ENCODE results near the gene TRMT61A. TPM values are rescaled to one million over a fixed set of nuclear protein-coding genes. Genes with fewer than 3 reads are reported as not detected.
"Not testable (repeated sequence)": the region's sequence is repeated elsewhere in the genome, so short reads cannot be mapped to it uniquely, and the experiment has no call there.

TRMT61A gene
- total and polyA plus RNA-seq, 2 experiments from 2014 or later: 13.3 to 15.0 TPM

DNA sequence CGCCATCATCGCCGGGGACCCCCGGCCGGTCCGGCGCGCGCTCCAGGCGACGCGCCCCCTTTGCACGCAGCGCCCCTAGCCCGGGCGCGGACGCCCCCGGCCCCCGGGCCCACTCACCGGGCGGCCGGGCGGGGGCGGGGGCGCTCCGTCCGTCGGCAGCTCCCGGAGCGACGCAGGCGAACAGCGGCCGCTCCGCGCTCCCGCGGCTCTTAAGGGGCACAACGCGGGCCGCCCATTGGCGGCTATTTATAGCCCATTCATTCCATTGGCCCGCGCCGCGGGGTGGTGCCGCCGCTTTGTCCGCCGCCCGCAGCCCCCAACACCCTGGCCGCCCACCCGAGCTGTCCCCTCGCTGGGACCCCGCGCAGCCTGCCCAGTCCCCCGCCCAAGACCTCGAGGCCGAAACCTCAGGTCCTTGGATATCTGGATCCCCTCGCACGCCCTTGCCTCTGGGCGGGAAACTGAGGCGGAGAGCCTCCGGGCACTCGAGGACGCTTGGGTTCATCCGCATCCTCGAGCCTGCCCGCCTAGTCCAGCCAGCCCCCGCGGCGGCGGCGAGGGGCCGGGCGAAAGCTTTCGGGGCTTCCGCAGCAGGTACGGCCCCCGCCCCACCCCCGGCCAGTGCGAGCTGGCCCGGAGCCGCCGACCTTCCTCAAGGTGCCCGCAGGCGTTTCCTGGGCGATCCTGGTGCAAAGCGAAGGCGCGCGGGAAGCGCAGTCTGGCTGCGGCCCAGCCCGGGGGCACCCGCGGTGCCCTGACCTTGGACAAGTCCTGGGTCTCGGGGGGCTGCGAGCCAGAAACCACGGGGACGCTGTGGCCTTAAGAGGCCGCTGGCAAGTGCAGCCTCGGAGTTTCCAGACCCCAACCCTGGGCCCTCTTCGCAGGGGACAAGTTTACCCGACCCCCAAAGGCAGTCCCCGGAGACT lies 6.1 kb upstream of the TRMT61A start, which contains the start of gene CKB:
TSS of gene CKB (minus strand) at position 182 of the 926 bp plus-strand sequence. CDS start 337 bp downstream, outside the sequence.
- Histone ChIP-seq H3K9ac (peak within 1 kb of the TSS; percentile 30), H3F3A (ENCODE audit: insufficient read depth) (peaks cover 5% of the 10 kb centered on the region; the same call in 1 of the 2 replicates), H3K4me3 (peak within 1 kb of the TSS; percentile 57), H3K4me1 (ENCODE audit: insufficient read depth) (peaks cover 19% of the 10 kb centered on the region), H2AFZ (peak within 1 kb of the TSS; percentile 44; the same call in 1 of the 2 replicates), H3K4me2 (ENCODE audit: unreplicated experiment) (peak within 1 kb of the TSS; percentile 70), H3K36me3 (ENCODE audit: low read depth) (no peaks in the 10 kb centered on the region), H3K27me3 (replicated peaks; ENCODE audit: insufficient read depth) (no peaks in the 10 kb centered on the region), H3K9me2 (ENCODE audit: insufficient read depth) (no peaks in the 10 kb centered on the region), H4K20me1 (ENCODE audit: insufficient read depth) (no peaks in the 10 kb centered on the region), H3K27ac (no peak within 1 kb of the TSS), H3K9me3 (ENCODE audit: low read depth) (no peaks in the 10 kb centered on the region), H3K79me2 (ENCODE audit: insufficient read depth) (no peaks in the 10 kb centered on the region)
- peak; percentile 82 for DNase-seq
- TF ChIP-seq EZH2phosphoT487 (IDR thresholded peaks at IDR 0.05; ENCODE audit: insufficient read depth, low read depth): no peak
- TF ChIP-seq EZH2 (IDR thresholded peaks at IDR 0.05; ENCODE audit: insufficient read depth, poor library complexity, severe bottlenecking): no peak
- in situ Hi-C loops (cut with MboI): no loop called here
- 16 to 27% methylated on average over 46 to 48 of the region's 107 CpGs for WGBS, 2 experiments (ENCODE audit: low coverage in 1 of 2, low lambda C conversion rate in 2 of 2, missing lambda C conversion rate in 2 of 2)

GRCh38 chr14:103523575-103523954 lies 5.4 kb upstream of the TRMT61A start:
- H3K36me3 ChIP-seq (ENCODE audit: low read depth): no peaks in the 10 kb centered on the region
- no peak overlapping the region for H3K4me2 ChIP-seq (ENCODE audit: unreplicated experiment)
- no peak overlapping the region for H3K9ac ChIP-seq
- H3K27me3 ChIP-seq (replicated peaks; ENCODE audit: insufficient read depth): no peaks in the 10 kb centered on the region
- peaks cover 24% of the 10 kb centered on the region for H3K4me1 ChIP-seq (ENCODE audit: insufficient read depth)
- no peaks in the 10 kb centered on the region for H4K20me1 ChIP-seq (ENCODE audit: insufficient read depth)
- H3K79me2 ChIP-seq (ENCODE audit: insufficient read depth): no peaks in the 10 kb centered on the region
- peaks cover 5% of the 10 kb centered on the region; the same call in 1 of the 2 replicates for H3F3A ChIP-seq (ENCODE audit: insufficient read depth)
- H2AFZ ChIP-seq: no peak overlapping the region
- in situ Hi-C loops (cut with MboI): no loop called here
- DNase-seq: no peak
- no peaks in the 10 kb centered on the region for H3K9me3 ChIP-seq (ENCODE audit: low read depth)
- H3K9me2 ChIP-seq (ENCODE audit: insufficient read depth): no peaks in the 10 kb centered on the region
- H3K4me3 ChIP-seq: no peak overlapping the region
- TF ChIP-seq EZH2 (IDR thresholded peaks at IDR 0.05; ENCODE audit: insufficient read depth, poor library complexity, severe bottlenecking) (no peak), EZH2phosphoT487 (IDR thresholded peaks at IDR 0.05; ENCODE audit: insufficient read depth, low read depth) (no peak)
- no peak overlapping the region for H3K27ac ChIP-seq
- WGBS, 2 experiments (ENCODE audit: low coverage in 1 of 2, low lambda C conversion rate in 2 of 2, missing lambda C conversion rate in 2 of 2): 69 to 74% methylated on average over 10 of the region's 10 CpGs

- no peaks in the 10 kb centered on the region for H4K20me1 ChIP-seq (ENCODE audit: insufficient read depth)
Measured at GRCh38 chr14:103524002-103524935, 4.7 kb upstream of the TRMT61A start.

DNA sequence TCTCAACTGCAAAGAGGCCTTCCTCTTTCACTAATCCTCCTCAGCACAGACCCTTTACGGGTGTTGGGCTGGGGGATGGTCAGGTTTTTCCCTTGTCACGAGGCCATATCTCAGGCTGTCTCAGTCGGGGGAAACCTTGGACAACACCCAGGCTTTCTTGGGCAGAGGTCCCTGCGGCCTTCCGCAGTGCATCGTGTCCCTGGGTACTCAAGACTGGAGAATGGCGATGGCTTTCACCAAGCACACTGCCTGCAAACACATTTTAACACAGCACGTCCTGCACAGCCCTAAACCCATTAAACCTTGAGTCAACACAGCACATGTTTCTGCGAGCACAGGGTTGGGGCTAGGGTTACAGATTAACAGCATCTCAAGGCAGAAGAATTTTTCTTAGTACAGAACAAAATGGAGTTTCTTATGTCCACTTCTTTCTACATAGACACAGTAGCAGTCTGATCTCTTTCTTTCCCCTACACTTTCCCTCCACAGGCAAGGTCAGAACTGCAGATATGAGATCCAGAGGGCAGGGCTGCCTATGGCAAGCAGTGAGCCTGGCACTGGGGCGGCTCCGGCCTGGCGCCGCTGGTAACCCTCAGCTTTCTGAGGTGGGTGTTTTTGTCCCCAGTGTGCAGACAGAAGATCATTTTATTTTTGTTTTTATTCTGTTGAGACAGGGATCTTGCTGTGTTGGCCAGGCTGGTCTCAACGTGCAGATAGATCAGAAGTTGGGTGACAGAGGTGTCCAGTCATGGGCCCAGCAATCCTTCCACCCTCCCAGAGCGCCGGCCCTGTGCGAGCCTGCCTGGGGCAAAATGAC lies 3.4 kb upstream of the TRMT61A start:
- H3K4me3 ChIP-seq; DNase-seq; H4K20me1 ChIP-seq (ENCODE audit: insufficient read depth); H3K27ac ChIP-seq; H2AFZ ChIP-seq; H3K9me3 ChIP-seq (ENCODE audit: low read depth); in situ Hi-C loops (cut with MboI); H3K27me3 ChIP-seq (replicated peaks; ENCODE audit: insufficient read depth); H3K4me2 ChIP-seq (ENCODE audit: unreplicated experiment); H3K9ac ChIP-seq; H3K36me3 ChIP-seq (ENCODE audit: low read depth); H3K9me2 ChIP-seq (ENCODE audit: insufficient read depth); H3F3A ChIP-seq (ENCODE audit: insufficient read depth): not testable (repeated sequence)
- WGBS, 2 experiments (ENCODE audit: low coverage in 1 of 2, low lambda C conversion rate in 2 of 2, missing lambda C conversion rate in 2 of 2): 73 to 74% methylated on average over 17 of the region's 17 CpGs
- Histone ChIP-seq H3K79me2 (ENCODE audit: insufficient read depth) (peaks cover 16% of the 10 kb centered on the region), H3K4me1 (ENCODE audit: insufficient read depth) (peaks cover 20% of the 10 kb centered on the region; the same call in 1 of the 2 replicates)

More at GRCh38 chr14:103524002-103524935, 4.7 kb upstream of the TRMT61A start:
- Histone ChIP-seq H3K79me2 (ENCODE audit: insufficient read depth) (peaks cover 2% of the 10 kb centered on the region), H3F3A (ENCODE audit: insufficient read depth) (peaks cover 5% of the 10 kb centered on the region; the same call in 1 of the 2 replicates), H3K4me1 (ENCODE audit: insufficient read depth) (peaks cover 18% of the 10 kb centered on the region), H3K9me3 (ENCODE audit: low read depth) (no peaks in the 10 kb centered on the region), H3K27ac (no peak overlapping the region), H2AFZ (no peak overlapping the region), H3K4me3 (no peak overlapping the region), H3K27me3 (replicated peaks; ENCODE audit: insufficient read depth) (no peaks in the 10 kb centered on the region), H3K9ac (no peak overlapping the region), H3K9me2 (ENCODE audit: insufficient read depth) (no peaks in the 10 kb centered on the region), H3K36me3 (ENCODE audit: low read depth) (no peaks in the 10 kb centered on the region), H3K4me2 (ENCODE audit: unreplicated experiment) (no peak overlapping the region)
- DNase-seq: no peak
- WGBS, 2 experiments (ENCODE audit: low coverage in 1 of 2, low lambda C conversion rate in 2 of 2, missing lambda C conversion rate in 2 of 2): 83 to 90% methylated on average over 12 of the region's 12 CpGs
- TF ChIP-seq EZH2 (IDR thresholded peaks at IDR 0.05; ENCODE audit: insufficient read depth, poor library complexity, severe bottlenecking) (no peak), EZH2phosphoT487 (IDR thresholded peaks at IDR 0.05; ENCODE audit: insufficient read depth, low read depth) (no peak)
- in situ Hi-C loops (cut with MboI): no loop called here
